Cardiac fibroblast (primary cell): ENCODE results near the gene ZFAND3.

ENCODE experiments used
- DNase-seq, 2 donors: peaks; one replicate each; pipeline versions ENCODE4 v3.0.0 to v3.0.0-alpha.2; 2010; ENCODE audit warnings: low read depth in 2 of 2
- H3K4me3 ChIP-seq, 2 donors: replicated peaks in 1 of 2; 1 replicate in 1 of 2; 2 replicates in 1 of 2; pipeline ENCODE4 v1.5.1; 2011; ENCODE audit warnings: low read depth in 2 of 2, low read length in 2 of 2, mild to moderate bottlenecking in 2 of 2, moderate library complexity in 1 of 2
- TF ChIP-seq, protein P1 (sequence below): IDR thresholded peaks from one replicate; pipeline ENCODE4 v1.5.1; 2011; ENCODE audit warnings: low read depth, mild to moderate bottlenecking, low read length, inconsistent platforms

Gene ZFAND3

GRCh38 chr6:38025451-38025850 lies 205.9 kb downstream of the ZFAND3 start:
- no peak overlapping the region for H3K4me3 ChIP-seq
- peak in 1 of 2 donors; percentile 37 for DNase-seq
- TF ChIP-seq, protein P1, sequence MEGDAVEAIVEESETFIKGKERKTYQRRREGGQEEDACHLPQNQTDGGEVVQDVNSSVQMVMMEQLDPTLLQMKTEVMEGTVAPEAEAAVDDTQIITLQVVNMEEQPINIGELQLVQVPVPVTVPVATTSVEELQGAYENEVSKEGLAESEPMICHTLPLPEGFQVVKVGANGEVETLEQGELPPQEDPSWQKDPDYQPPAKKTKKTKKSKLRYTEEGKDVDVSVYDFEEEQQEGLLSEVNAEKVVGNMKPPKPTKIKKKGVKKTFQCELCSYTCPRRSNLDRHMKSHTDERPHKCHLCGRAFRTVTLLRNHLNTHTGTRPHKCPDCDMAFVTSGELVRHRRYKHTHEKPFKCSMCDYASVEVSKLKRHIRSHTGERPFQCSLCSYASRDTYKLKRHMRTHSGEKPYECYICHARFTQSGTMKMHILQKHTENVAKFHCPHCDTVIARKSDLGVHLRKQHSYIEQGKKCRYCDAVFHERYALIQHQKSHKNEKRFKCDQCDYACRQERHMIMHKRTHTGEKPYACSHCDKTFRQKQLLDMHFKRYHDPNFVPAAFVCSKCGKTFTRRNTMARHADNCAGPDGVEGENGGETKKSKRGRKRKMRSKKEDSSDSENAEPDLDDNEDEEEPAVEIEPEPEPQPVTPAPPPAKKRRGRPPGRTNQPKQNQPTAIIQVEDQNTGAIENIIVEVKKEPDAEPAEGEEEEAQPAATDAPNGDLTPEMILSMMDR, result no peak

GRCh38 chr6:38027685-38028373 lies 208.3 kb downstream of the ZFAND3 start:
- TF ChIP-seq, protein P1, result no peak
- DNase-seq, result peak; percentile 14 to 43
- no peak overlapping the region for H3K4me3 ChIP-seq

GRCh38 chr6:38030380-38030779 lies 210.9 kb downstream of the ZFAND3 start:
- no peak overlapping the region for H3K4me3 ChIP-seq
- TF ChIP-seq, protein P1, result no peak

DNA sequence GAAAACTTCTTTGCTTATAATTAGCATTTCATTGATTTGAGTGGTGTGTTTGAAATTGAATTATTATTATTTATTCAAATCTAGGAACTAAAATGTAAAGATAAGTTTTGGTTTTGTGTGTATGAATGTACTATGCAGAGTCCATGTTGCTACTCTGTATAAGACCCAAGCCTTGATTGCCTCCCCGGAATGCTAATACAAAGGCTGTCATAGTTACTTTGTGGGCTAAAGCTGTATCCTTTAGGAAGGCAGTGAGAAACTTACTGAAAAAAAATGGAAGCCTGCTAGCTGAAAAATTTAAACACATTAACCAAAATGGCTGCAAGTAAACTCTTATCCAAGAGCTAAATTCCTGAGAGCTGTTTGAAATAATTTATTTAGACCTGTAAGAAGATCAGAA lies 213.3 kb downstream of the ZFAND3 start:
- TF ChIP-seq, protein P1, result no peak

More at GRCh38 chr6:38030380-38030779, 210.9 kb downstream of the ZFAND3 start:
- DNase-seq, result no peak

DNA sequence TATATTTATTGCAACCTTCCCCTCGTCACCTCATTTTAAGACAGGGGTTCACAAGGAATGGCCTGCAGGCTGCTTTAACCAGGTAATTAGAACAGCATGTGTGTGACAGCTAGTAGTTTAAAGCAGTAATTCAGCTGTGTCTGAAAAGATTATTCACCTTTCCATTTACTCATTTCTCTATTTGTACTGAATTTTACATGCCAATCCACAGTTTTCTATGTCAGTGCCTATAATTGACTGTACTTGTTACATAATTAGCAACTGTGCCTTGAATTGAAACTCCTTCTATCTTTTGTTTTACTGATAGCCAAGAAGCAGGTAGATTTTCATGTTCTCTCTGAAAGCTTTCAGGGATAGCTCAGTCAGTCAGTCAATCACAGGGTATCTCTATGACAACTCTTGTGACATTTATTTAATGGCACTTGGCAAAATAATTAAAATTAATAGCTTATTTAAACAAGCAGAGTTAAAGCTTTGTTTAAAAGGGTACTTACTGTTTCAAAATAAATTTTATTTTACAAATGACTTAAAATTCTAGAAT lies 214.0 kb downstream of the ZFAND3 start:
- no peak for DNase-seq
- no peak overlapping the region for H3K4me3 ChIP-seq
- TF ChIP-seq, protein P1, result no peak

More for the DNA sequence above, 213.3 kb downstream of the ZFAND3 start:
- H3K4me3 ChIP-seq, result no peak overlapping the region
- DNase-seq, result no peak

DNA sequence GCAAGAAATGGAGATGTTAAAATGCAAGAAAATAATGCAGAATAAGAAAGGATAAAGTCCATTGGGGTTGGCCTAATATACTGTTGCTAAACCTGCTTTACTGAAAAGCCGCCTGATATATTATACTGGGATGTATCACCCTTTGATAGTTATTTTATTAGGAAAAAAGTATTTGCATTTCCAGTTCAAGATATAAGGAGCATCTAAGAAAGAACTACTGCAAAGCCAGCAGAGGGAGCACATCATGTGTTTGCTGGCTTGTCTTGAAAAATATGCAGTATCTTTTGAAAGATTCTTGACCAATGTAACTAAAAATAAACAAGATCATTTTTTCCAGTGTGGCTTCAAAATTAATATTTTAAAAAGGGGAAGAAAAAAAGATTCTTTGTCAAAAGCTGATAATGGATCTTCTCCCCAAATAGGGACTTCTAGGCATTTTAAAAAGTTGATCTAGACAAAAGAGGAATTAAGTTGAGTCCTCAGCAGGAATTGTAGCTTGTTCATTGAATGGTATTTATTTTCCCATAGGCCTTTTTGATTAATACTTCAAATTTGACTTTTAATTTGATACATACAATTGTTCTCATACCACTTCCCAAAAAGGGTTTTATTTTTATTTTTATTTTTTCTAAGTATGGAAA lies 214.9 kb downstream of the ZFAND3 start:
- TF ChIP-seq, protein P1, result peak; percentile 68
- DNase-seq, result peak; percentile 72 to 76
- no peak overlapping the region for H3K4me3 ChIP-seq
